K562 (cell line): Measurements from ENCODE around the gene METRNL. TPM values are rescaled to one million over a fixed set of nuclear protein-coding genes. Genes with fewer than 3 reads are reported as not detected.

ENCODE experiments used
- CBX8 ChIP-seq: fragments of 200-600 bp; sonication (generic); IDR thresholded peaks from 2 replicates; pipeline ENCODE4 v1.6.1; 2012; ENCODE audit warnings: borderline replicate concordance, mixed run types, low read depth, mild to moderate bottlenecking, moderate library complexity, mixed read lengths, low read length, control low read depth, inconsistent platforms; ENCODE audit not compliant: poor library complexity, severe bottlenecking; ENCODE audit errors: extremely low read depth
- DEAF1 ChIP-seq: fragments of 450-650 bp; formaldehyde crosslinking; IDR thresholded peaks from 2 replicates; pipeline ENCODE4 v1.4.0; 2020; ENCODE audit warnings: mild to moderate bottlenecking, moderate library complexity
- ELF1 ChIP-seq: fragments of 200-800 bp; sonication (Bioruptor generic); IDR thresholded peaks from 2 replicates; pipeline ENCODE4 v1.6.1; 2016; ENCODE audit warnings: missing genetic modification characterization, missing compliant biosample characterization
- ELK3 ChIP-seq: fragments of 450-650 bp; formaldehyde crosslinking; IDR thresholded peaks from 2 replicates; pipeline ENCODE4 v1.4.0; 2020; ENCODE audit warnings: mild to moderate bottlenecking
- EP400 ChIP-seq: fragments of 450-650 bp; IDR thresholded peaks from 2 replicates; pipeline ENCODE4 v1.6.1; 2017; ENCODE audit warnings: antibody characterized with exemption, mild to moderate bottlenecking, moderate library complexity
- IRF9 ChIP-seq: fragments of 450-650 bp; IDR thresholded peaks from 2 replicates; pipeline ENCODE4 v1.6.1; 2016; ENCODE audit warnings: missing biosample characterization, missing genetic modification characterization
- MECOM ChIP-seq: fragments of 250-450 bp; sonication (Bioruptor Pico); IDR thresholded peaks from 2 replicates; pipeline ENCODE4 v1.8.0; 2022; ENCODE audit warnings: inconsistent platforms
- MLX ChIP-seq, 2 experiments: fragments of 450-650 bp in 1 of 2; sonication (generic) in 1 of 2; formaldehyde crosslinking; conservative IDR thresholded peaks; 2 replicates each; pipeline versions ENCODE4 v1.4.0 to v1.8.1; 2020 to 2022; ENCODE audit warnings: mild to moderate bottlenecking in 1 of 2, missing genetic modification reagents in 1 of 2
- MXI1 ChIP-seq: IDR thresholded peaks from 2 replicates; pipeline ENCODE4 v1.6.1; 2011; ENCODE audit warnings: low read depth, mild to moderate bottlenecking, improper control_type of control experiment, low read length
- NCOA2 ChIP-seq, 2 experiments: fragments of 450-650 bp; IDR thresholded peaks; 2 replicates each; pipeline ENCODE4 v1.6.1; 2018; ENCODE audit warnings: mild to moderate bottlenecking in 2 of 2, moderate library complexity in 1 of 2; ENCODE audit not compliant: partially characterized antibody in 2 of 2
- NFIC ChIP-seq: fragments of 450-650 bp; IDR thresholded peaks from 2 replicates; pipeline ENCODE4 v1.6.1; 2017; ENCODE audit warnings: mild to moderate bottlenecking, inconsistent platforms
- NRF1 ChIP-seq, 2 experiments: fragments of 450-650 bp; IDR thresholded peaks in 1 of 2; conservative IDR thresholded peaks in 1 of 2; 2 replicates each; pipeline ENCODE4 v1.6.1; 2014; ENCODE audit warnings: mild to moderate bottlenecking in 2 of 2
- PHB ChIP-seq: fragments of 250-450 bp; sonication (Bioruptor Pico); IDR thresholded peaks from 2 replicates; pipeline ENCODE4 v1.5.0; 2021
- RFX7 ChIP-seq: fragments of 250-450 bp; sonication (Bioruptor Pico); IDR thresholded peaks from 2 replicates; pipeline ENCODE4 v1.5.1; 2021; ENCODE audit warnings: mild to moderate bottlenecking
- SP2 ChIP-seq: IDR thresholded peaks from 2 replicates; pipeline ENCODE4 v1.6.1; 2011; ENCODE audit warnings: mild to moderate bottlenecking, low read depth, low read length, moderate library complexity; ENCODE audit not compliant: poor library complexity, severe bottlenecking; ENCODE audit errors: extremely low read depth
- SUPT5H ChIP-seq: fragments of 450-650 bp; IDR thresholded peaks from 2 replicates; pipeline ENCODE4 v1.6.1; 2016
- ZNF133 ChIP-seq: fragments of 250-450 bp; sonication (Bioruptor Pico); IDR thresholded peaks from 2 replicates; pipeline ENCODE4 v1.4.0; 2020; ENCODE audit warnings: mild to moderate bottlenecking
- ZNF347 ChIP-seq: fragments of 450-650 bp; formaldehyde crosslinking; IDR thresholded peaks from 2 replicates; pipeline ENCODE4 v1.4.0; 2020; ENCODE audit warnings: low read depth, mild to moderate bottlenecking, moderate library complexity
- ZNF431 ChIP-seq: sonication (generic); formaldehyde crosslinking; IDR thresholded peaks from 2 replicates; pipeline ENCODE4 v1.8.0; 2022; ENCODE audit warnings: mild to moderate bottlenecking, missing genetic modification reagents
- ZNF512 ChIP-seq: IDR thresholded peaks from 2 replicates; pipeline ENCODE4 v1.6.1; 2016; ENCODE audit warnings: missing genetic modification characterization, missing compliant biosample characterization
- ZNF830 ChIP-seq: fragments of 250-450 bp; sonication (Bioruptor Pico); IDR thresholded peaks from 2 replicates; pipeline ENCODE4 v1.5.0; 2021; ENCODE audit warnings: mild to moderate bottlenecking
- polyA plus RNA-seq, 8 experiments: library from polyadenylated mRNA; depleted of rRNA in 4 of 8; stranded (reverse) in 5 of 8; unstranded in 3 of 8; fragments of >200 nt; fragmentation: Nextera tagmentation in 2 of 8; fragmentation: Illumina TruSeq in 1 of 8; extraction: Ambion mirVana in 2 of 8; extraction: Trizol in 1 of 8; gene quantifications; 2 replicates each; pipeline versions ENCODE4 v1.2.1 to v1.2.3, GENCODE V29; 2011 to 2014; ENCODE audit warnings: inconsistent platforms in 1 of 8, missing spikeins in 1 of 8
- total RNA-seq, 7 experiments: library from RNA; depleted of rRNA in 6 of 7; stranded (reverse); fragments of >200 nt in 6 of 7; fragmentation: Illumina TruSeq in 2 of 7; extraction: Trizol in 2 of 7; gene quantifications; 2 replicates each; pipeline versions ENCODE4 v1.2.1 to v1.2.3, GENCODE V29; 2011 to 2021; ENCODE audit warnings: low replicate concordance in 1 of 7

The METRNL gene
- total and polyA plus RNA-seq, 9 of the 15 experiments (the other 6 are each of a cell fraction or from before 2014, with no cell fraction given) = 0.17 to 31.8 (median 2.9) TPM

GRCh38 chr17:83051396-83052240 lies 27.8 kb upstream of the METRNL start (continued):
- TF ChIP-seq MLX (CRISPR knock-in tag; conservative IDR thresholded peaks at IDR 0.05) = 0 out of 4 replicates have a peak, but pooled peaks of 1 of the 2 experiments have one; percentile 57
- TF ChIP-seq ZNF830 (CRISPR knock-in tag) = peak; percentile 69; the same call in 1 of the 2 replicates
- peak; percentile 91; the same call in 1 of the 2 replicates for TF ChIP-seq MXI1
- TF ChIP-seq DEAF1 (CRISPR knock-in tag) = no peak
- TF ChIP-seq CBX8 = no peak
- no peak for TF ChIP-seq RFX7 (CRISPR knock-in tag)
- no peak for TF ChIP-seq PHB
- no peak for TF ChIP-seq ZNF512 (tag)
- no peak for TF ChIP-seq IRF9 (tag)
- TF ChIP-seq NCOA2 (IDR thresholded peaks at IDR 0.05; ENCODE audit: partially characterized antibody in 2 of 2) = no peak
- peak; percentile 36 for TF ChIP-seq SP2
- TF ChIP-seq ZNF347 = no peak
- TF ChIP-seq MECOM = no peak
- TF ChIP-seq NRF1 (conservative IDR thresholded peaks at IDR 0.05 in 1 of 2, IDR thresholded peaks at IDR 0.05 in 1 of 2) = peak; percentile 95 to 96
- no peak for TF ChIP-seq NFIC
- no peak for TF ChIP-seq ELK3 (CRISPR knock-in tag)
- TF ChIP-seq EP400 = peak; percentile 96
- peak; percentile 72 for TF ChIP-seq SUPT5H
- no peak for TF ChIP-seq ZNF133 (CRISPR knock-in tag)
- peak; percentile 35; the same call in 1 of the 2 replicates for TF ChIP-seq ZNF431 (CRISPR knock-in tag)
- TF ChIP-seq ELF1 = no peak
